Activated CD4-positive, CD25-positive, alpha-beta regulatory T cell treated with anti-CD3 and anti-CD28 coated beads, Interleukin-2, amount 50 U/mL, for 16 hours (primary cell): ENCODE results near the gene ZNF445.
"Not testable (repeated sequence)": the region's sequence is repeated elsewhere in the genome, so short reads cannot be mapped to it uniquely, and the experiment has no call there.

Experiments used
- DNase-seq: peaks from one replicate; pipeline ENCODE4 v3.0.0-alpha.2; 2020; ENCODE audit warnings: low read depth, low spot score

ZNF445 gene

GRCh38 chr3:44398853-44399252 lies 78.6 kb downstream of the ZNF445 start:
- no peak for DNase-seq

DNA sequence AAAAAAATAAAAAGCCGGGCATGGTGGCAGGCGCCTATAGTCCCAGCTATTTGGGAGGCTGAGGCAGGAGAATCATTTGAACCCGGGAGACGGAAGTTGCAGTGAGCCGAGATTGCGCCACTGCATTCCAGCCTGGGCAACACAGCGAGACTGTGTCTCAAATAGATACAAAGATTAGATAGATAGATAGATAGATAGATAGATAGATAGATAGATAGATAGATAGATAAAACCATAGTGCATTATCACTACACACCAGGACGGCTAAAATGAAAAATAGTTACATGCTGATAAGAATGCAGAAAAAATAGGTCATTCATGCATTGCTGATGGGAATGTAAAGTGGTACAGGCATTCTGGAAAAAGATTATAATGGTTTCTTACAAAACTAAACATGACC lies 79.2 kb downstream of the ZNF445 start:
- not testable (repeated sequence) for DNase-seq

- no peak for DNase-seq
These were observed 81.0 kb downstream of the ZNF445 start for GRCh38 chr3:44396200-44397171.

GRCh38 chr3:44395714-44396113 lies 81.8 kb downstream of the ZNF445 start:
- no peak for DNase-seq

DNA sequence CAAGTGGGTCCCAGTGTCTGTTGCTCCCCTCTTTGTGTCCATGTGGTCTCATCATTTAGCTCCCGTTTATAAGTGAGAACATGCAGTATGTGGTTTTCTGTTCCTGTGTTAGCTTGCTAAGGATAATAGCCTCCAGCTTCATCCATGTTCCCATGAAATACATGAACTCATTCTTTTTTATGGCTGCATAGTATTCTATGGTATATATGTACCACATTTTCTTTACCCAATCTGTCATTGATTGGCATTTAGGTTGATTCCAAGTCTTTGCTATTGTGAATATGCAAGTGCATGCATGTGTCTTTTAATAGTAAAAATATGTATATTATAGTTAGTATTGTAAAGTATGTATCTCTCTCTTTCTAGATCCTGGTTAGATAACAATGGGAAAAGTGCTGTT lies 85.0 kb downstream of the ZNF445 start:
- DNase-seq = no peak

- DNase-seq = no peak
These were observed 90.1 kb downstream of the ZNF445 start for GRCh38 chr3:44387404-44387803.
